GM12873 (cell line): Measurements from ENCODE around the gene NCOR1.

Experiments
- CTCF ChIP-seq: IDR thresholded peaks from 2 replicates; pipeline ENCODE4 v1.5.1; 2012; ENCODE audit warnings: low read depth, mild to moderate bottlenecking, moderate library complexity, low read length, control low read depth; ENCODE audit not compliant: insufficient read depth; ENCODE audit errors: missing control alignments

The NCOR1 gene

GRCh38 chr17:16251556-16251955, 36.2 kb upstream of the NCOR1 start:
- TF ChIP-seq CTCF: no peak

DNA sequence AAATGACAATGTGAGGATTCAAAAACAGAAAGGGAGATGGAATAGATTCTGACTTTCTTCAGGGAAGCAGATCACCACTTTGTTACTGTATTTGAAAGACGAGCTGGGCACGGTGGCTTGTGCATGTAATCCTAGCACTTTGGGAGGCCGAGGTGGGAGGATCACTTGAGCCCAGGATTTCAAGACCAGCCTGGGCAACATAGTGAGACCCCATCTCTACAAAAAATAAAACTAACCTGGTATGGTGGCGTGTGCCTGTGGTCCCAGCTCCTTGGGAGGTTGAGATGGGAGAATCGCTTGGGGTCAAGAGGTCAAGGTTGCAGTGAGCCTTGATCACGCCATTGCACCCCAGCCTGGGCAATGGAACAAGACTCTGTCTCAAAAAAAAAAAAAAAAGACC, 35.7 kb upstream of the NCOR1 start:
- TF ChIP-seq CTCF: no peak

DNA sequence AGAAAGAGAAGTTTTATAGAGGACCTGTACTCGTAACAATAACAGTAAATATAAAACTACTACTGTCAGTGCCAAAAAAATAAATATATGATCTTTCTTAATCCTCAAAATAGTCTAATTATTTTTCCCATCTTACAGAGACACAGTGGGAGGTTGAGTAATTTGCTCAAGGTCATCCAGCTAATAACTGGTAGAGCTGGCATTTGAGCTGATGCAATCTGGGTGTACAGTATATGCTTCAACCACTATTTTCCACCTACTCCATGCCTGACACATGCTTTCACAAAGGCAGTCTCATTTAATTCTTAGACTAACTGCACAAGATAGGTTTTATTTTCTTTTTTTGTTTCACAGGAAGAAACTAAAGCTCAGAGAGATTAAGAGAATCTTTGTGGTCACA, 35.3 kb upstream of the NCOR1 start:
- no peak for TF ChIP-seq CTCF

GRCh38 chr17:16247586-16247984, 32.3 kb upstream of the NCOR1 start:
- no peak for TF ChIP-seq CTCF

DNA sequence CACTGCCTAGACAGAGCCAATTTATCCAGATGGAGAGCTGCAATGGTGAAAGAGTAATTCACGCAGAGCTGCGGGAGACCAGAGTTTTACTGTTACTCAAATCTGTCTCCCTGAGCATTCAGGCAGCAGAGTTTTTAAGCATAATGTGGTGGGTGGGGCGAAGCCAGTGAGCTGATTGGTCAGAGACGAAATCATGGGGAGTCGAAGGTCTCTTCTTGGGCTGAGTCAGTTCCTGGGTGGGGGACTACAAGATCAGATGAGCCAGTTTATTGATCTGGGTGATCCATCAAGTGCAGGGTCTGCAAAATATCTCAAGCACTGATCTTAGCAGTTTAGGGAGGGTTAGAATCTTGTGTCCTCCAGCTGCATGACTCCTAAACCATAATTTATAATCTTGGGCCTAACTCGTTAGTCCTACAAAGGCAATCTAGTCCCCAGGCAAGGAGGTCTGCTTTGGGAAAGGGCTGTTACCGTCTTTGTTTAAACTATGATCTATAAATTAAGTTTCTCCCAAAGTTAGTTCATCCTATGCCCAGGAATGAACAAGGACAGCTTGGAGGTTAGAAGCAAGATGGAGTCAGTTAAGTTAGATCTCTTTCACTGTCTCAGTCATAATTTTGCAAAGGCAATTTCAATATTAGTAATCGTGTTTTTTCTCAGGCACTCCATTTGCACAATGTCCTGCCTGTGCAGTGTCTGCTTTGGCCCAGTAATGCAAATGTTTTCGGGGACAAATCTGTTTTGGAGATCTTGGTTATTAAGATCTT, 28.6 kb upstream of the NCOR1 start:
- no peak for TF ChIP-seq CTCF

- TF ChIP-seq CTCF: no peak
Measured at GRCh38 chr17:16243385-16243784, 28.1 kb upstream of the NCOR1 start.

DNA sequence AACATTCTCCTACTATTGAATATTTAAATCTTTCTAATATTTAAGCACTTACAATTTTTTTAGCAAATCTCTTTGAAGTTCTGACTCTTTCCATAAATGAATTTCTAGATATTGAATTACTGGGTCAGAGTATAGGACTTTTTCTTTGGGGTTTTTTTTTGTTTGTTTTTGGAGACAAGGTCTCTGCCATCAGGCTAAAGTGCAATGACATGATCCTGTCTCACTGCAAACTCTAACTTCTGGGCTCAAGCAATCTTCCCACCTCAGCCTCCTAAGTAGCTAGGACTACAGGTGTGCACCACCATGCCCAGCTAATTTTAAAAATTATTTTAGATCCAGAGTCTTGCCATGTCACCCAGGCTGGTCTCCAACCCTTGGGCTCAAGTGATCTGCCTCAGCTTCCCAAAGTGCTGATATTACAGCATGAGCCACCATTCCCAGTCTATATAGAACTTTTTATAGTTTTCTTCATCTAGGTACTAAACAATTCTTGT, 26.6 kb upstream of the NCOR1 start:
- TF ChIP-seq CTCF: no peak
